ENCODE results near the gene CASP9.
"Not testable (repeated sequence)": the region's sequence is repeated elsewhere in the genome, so short reads cannot be mapped to it uniquely, and the experiment has no call there.

DNA sequence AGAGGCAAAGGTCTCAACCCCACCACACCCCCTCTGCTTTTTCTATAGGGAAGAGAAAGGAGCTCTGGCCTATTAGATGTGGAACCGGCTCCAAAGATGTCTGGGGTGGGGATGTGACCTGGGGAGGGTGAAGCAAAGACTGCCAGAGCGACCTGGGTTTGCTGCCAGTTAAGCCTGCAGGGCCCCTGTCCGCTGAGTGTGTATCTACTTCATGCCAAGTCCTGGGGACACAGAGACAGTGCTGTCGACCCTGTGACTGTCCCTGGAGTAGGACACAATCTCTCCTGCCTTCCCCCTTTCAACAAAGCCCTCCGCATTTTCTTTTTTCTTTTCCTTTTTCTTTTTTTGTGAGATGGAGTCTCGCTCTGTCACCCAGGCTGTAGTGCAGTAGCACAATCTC, 41.6 kb downstream of the CASP9 start:
- TF ChIP-seq, protein P1, sequence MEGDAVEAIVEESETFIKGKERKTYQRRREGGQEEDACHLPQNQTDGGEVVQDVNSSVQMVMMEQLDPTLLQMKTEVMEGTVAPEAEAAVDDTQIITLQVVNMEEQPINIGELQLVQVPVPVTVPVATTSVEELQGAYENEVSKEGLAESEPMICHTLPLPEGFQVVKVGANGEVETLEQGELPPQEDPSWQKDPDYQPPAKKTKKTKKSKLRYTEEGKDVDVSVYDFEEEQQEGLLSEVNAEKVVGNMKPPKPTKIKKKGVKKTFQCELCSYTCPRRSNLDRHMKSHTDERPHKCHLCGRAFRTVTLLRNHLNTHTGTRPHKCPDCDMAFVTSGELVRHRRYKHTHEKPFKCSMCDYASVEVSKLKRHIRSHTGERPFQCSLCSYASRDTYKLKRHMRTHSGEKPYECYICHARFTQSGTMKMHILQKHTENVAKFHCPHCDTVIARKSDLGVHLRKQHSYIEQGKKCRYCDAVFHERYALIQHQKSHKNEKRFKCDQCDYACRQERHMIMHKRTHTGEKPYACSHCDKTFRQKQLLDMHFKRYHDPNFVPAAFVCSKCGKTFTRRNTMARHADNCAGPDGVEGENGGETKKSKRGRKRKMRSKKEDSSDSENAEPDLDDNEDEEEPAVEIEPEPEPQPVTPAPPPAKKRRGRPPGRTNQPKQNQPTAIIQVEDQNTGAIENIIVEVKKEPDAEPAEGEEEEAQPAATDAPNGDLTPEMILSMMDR (IDR thresholded peaks at IDR 0.05; ENCODE audit: poor library complexity): not testable (repeated sequence)
- not testable (repeated sequence) for TF ChIP-seq EZH2 (IDR thresholded peaks at IDR 0.05; ENCODE audit: borderline replicate concordance); EZH2phosphoT487 (IDR thresholded peaks at IDR 0.05; ENCODE audit: low read depth, severe bottlenecking, unreplicated experiment)
